ENCODE measurements around the gene PPM1D. TPM values are rescaled to one million over a fixed set of nuclear protein-coding genes. Genes with fewer than 3 reads are reported as not detected.

Gene PPM1D
- total RNA-seq, 1 experiment from 2014 or later, result 19.0 TPM

DNA sequence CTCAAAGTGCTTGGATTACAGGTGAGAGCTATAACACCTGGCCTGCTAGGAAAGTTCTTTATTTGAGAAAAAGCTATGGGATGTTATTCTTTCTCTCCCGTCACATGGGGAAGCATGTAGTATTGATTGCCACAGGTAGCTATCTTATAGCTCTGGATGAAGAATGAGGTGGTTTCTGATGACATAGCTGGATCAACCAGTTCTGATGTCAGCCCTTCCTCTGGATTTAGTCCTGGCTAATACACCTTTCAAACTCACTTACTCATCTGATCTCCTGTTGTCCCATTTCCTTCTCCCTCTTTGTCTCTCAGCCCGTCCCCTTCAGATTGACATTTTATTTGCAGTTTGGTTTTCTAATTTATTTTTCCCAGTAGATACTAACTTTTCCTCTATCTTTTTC lies 14.1 kb upstream of the PPM1D start:
- H3K27ac ChIP-seq (ENCODE audit: insufficient read length, low read depth, low read length), result no peak overlapping the region
- no peaks in the 10 kb centered on the region for H3K23me2 ChIP-seq (ENCODE audit: insufficient read length, low read depth, low read length, poor library complexity, severe bottlenecking)
- H3K56ac ChIP-seq (ENCODE audit: insufficient read length, low read depth, low read length), result no peak overlapping the region
- H2BK20ac ChIP-seq (ENCODE audit: low read depth, low read length, poor library complexity, severe bottlenecking), result no peak overlapping the region
- no peaks in the 10 kb centered on the region for H3K4me1 ChIP-seq (ENCODE audit: insufficient read depth, low read length)
- no peak overlapping the region for H2BK12ac ChIP-seq (ENCODE audit: insufficient read length, low read depth, low read length)
- Mint-ChIP-seq H3K4me1 (peaks cover 4 to 10% of the 10 kb centered on the region in 2 experiments), H3K27me3 (ENCODE audit: low read depth) (no peaks in the 10 kb centered on the region), H3K27ac (peak overlapping the region in 2 of 3 experiments; percentile 5 to 8; a peak in 2 of 7 replicates), H3K9me3 (no peaks in the 10 kb centered on the region), H3K4me3 (no peak overlapping the region), H3K36me3 (ENCODE audit: insufficient read depth in 1 of 3, low read depth in 3 of 3) (no peaks in the 10 kb centered on the region; a peak in 1 of 7 replicates)
- no peak overlapping the region for H4K91ac ChIP-seq (ENCODE audit: insufficient read length, low read depth, low read length)
- no peaks in the 10 kb centered on the region for H3K79me2 ChIP-seq (ENCODE audit: insufficient read depth, low read length)
- H4K8ac ChIP-seq (replicated peaks; ENCODE audit: insufficient read length, low read depth, low read length), result no peak overlapping the region
- no peak overlapping the region for H2BK120ac ChIP-seq (ENCODE audit: low read depth, low read length, poor library complexity, severe bottlenecking)
- no peak overlapping the region for H2AK5ac ChIP-seq (ENCODE audit: insufficient read length, low read length)
- H3K9ac ChIP-seq (ENCODE audit: extremely low read depth, insufficient read length, low read length), result no peak overlapping the region
- no peak overlapping the region for H4K5ac ChIP-seq (ENCODE audit: insufficient read length, low read depth, low read length)
- TF ChIP-seq, protein P1, sequence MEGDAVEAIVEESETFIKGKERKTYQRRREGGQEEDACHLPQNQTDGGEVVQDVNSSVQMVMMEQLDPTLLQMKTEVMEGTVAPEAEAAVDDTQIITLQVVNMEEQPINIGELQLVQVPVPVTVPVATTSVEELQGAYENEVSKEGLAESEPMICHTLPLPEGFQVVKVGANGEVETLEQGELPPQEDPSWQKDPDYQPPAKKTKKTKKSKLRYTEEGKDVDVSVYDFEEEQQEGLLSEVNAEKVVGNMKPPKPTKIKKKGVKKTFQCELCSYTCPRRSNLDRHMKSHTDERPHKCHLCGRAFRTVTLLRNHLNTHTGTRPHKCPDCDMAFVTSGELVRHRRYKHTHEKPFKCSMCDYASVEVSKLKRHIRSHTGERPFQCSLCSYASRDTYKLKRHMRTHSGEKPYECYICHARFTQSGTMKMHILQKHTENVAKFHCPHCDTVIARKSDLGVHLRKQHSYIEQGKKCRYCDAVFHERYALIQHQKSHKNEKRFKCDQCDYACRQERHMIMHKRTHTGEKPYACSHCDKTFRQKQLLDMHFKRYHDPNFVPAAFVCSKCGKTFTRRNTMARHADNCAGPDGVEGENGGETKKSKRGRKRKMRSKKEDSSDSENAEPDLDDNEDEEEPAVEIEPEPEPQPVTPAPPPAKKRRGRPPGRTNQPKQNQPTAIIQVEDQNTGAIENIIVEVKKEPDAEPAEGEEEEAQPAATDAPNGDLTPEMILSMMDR (conservative IDR thresholded peaks at IDR 0.05), result no peak
- H3K4ac ChIP-seq (ENCODE audit: low read depth, low read length), result no peak overlapping the region
- H3K27me3 ChIP-seq (ENCODE audit: insufficient read depth, low read length), result no peaks in the 10 kb centered on the region
- no peaks in the 10 kb centered on the region for H4K20me1 ChIP-seq (ENCODE audit: control insufficient read depth, insufficient read depth, insufficient read length)
- DNase-seq, result no peak
- H3K14ac ChIP-seq (ENCODE audit: insufficient read depth, low read length), result no peak overlapping the region
- H2BK5ac ChIP-seq (ENCODE audit: insufficient read length, low read length), result no peak overlapping the region
- H2BK15ac ChIP-seq (ENCODE audit: low read depth, low read length), result no peak overlapping the region
- no peak overlapping the region for H3T11ph ChIP-seq (ENCODE audit: low read length)
- H3K9me3 ChIP-seq (ENCODE audit: control insufficient read depth, low read depth, low read length), result no peaks in the 10 kb centered on the region
- H3K18ac ChIP-seq (ENCODE audit: insufficient read length, low read depth, low read length), result no peak overlapping the region
- no peak overlapping the region for H2AFZ ChIP-seq (ENCODE audit: low read length)
- no peak overlapping the region for H3K23ac ChIP-seq (ENCODE audit: insufficient read length, low read depth, low read length)
- no peak overlapping the region for H3K4me2 ChIP-seq (ENCODE audit: insufficient read depth, insufficient read length, low read length)
- no CpG with 5 or more reads among the region's 2 CpGs for WGBS (ENCODE audit: extremely low coverage, insufficient read length, low lambda C conversion rate)
- no peaks in the 10 kb centered on the region for H3K79me1 ChIP-seq (ENCODE audit: insufficient read depth, low read depth, low read length, poor library complexity, severe bottlenecking)
